HG03280 (cell line): ENCODE data around the gene DBF4B.
"Not testable (repeated sequence)": the region's sequence is repeated elsewhere in the genome, so short reads cannot be mapped to it uniquely, and the experiment has no call there.

Experiments used
- ATAC-seq: cut with Tn5 transposase; IDR thresholded peaks from one replicate; pipeline ENCODE4 v1.9.1; 2021; ENCODE audit warnings: mild to moderate bottlenecking, moderate library complexity; ENCODE audit not compliant: unreplicated experiment

Gene DBF4B

DNA sequence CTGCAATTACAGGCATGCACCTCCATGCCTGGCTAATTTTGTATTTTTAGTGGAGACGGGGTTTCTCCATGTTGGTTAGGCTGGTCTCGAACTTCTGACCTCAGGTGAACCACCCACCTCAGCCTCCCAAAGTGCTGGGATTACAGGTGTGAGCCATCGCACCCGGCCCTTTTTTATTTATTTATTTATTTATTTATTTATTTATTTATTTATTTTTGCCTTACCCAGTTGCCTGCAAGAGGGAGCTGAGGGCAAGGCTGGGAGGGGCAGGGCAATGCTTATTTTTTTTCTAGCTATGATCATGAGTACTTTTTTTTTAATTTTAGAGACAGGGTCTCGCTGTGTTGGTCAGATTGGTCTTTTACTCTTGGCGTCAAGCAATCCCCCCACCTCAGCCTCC lies 17.7 kb downstream of the DBF4B start:
- not testable (repeated sequence) for ATAC-seq

DNA sequence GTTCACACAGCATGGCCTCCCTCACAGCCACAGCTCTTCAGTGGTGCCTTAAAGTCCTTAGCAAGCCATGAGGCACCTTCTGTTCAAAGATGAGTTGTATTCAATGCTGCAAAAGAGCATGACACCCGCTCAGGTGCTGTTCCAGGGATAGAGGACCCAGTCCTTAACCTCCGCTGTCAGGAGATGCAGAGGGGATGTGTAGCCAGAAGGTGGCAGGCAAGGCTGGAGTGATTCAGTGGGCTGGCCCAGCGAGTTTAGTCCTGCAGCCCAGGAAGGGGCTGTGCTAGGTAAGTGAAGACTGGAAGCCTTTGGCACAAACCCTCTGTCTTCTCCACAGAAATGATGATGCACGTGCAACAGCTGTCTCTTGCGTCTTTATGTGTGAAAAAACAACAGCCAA lies 25.3 kb downstream of the DBF4B start:
- no peak for ATAC-seq

DNA sequence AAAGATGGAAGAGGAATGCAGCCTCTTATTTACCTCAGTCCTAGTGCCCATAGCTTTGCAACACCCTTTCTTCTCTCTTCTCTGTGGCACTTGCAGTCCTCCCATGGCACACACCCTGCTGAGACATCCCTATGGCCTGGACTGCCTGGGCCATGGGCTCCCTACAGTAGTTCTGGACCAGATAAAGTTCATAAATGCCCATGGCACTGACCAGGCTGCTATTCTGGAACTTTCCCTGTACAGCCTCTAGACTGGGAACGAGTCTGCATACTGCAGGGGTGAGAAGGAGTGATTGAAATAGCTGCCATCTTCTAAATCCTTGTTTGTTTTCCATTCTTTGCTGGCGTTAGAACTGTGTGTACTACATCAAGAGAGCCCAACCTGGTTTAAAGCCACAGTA lies 25.8 kb downstream of the DBF4B start:
- ATAC-seq: no peak

DNA sequence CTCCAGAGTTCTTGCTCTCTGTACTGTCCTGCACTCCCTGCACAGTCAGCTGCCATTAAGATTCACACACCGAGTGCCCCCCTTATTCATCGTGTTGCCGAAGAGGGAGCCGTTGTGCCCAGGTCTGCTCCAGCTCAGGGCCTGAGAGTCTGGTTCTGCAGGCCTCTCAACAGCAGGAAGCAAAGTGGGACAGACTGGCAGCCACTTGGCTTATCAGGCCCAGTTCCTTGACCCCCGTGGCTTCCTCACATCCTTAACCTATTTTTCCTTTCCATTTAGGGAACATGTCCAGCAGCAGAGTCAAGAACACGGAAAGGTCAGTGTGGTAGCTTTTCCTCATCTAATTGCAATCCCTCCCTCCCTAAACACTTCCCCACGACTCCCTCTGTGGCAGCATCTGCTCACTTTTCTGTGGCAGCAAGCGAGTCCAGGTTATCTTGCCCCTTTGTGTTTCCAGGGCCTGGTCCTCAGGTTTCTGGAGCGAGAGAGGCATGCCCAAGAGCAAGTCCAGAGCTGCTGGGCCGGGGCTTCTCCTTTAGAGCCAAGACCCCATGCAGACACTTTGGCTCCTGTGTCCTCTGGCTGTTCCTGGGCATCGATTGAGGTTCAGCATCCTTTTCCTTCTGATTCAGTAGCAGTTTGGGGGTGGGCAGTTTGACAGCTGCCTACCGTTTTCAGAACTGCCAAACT lies 28.2 kb downstream of the DBF4B start:
- no peak for ATAC-seq

DNA sequence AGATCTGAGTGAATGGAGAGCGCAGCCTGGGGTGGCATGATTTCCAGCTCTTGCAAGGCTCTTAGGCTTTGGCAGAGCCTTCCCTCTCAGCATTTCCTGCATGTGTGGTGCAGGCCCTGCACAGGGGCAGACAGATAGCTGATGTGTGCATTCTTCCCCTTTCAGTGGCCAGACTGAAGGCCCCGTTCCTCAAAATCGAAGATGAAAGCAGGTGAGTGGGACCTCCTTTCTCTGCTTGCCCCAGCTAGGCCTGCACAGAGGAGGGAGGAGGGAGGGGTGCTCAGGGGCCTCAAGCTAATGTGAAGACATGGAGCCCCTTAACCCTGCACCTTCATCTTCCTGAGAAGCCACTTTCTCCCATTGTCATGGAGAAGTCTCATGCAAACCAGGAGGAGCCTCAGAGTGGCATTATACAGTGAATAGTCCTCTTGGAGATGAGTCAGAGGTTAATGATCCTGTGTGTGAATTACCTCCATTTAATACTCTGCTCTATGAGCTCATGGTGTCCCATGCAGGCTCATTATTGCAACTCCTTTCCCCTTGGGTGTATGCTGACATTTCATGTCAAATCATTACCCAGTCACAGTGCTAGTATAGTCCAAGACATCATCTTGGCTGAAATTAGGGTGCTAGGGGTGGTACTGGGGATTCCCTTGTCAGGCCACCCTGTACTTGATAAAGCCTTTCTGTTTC lies 29.9 kb downstream of the DBF4B start:
- ATAC-seq: no peak

DNA sequence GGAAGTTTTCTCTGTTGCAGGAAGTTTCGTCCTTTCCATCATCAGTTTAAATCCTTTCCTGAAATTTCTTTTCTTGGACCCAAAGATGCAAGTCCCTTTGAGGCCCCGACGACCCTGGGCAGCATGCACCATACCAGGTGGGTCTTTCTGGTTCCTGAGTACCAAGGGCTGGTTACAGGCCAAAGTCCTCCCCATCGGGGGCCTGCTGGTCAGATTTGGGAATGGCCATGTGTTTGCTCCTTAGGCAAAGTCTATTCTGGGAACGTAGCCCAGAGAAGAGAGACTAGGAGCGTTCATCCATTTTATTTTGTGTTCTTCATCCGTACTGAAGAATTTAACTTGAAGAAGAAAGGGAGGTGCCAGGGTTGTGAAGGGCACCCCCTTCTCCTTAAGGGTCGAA lies 32.9 kb downstream of the DBF4B start:
- ATAC-seq: no peak

DNA sequence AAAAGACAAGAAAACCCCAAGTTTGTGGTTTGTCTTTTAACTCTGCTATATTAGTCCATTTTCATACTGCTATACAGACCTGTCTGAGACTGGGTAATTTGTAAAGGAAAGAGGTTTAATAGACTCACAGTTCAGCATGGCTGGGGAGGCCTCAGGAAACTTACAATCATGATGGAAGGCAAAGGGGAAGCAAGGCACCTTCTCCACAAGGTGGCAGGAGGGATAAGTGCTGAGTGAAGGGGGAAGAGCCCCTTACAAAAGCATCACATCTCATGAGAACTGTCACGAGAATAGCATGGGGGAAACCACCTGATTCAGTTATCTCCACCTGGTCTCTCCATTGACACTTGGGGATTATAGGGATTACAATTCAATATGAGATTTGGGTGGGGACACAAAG lies 36.8 kb downstream of the DBF4B start:
- no peak for ATAC-seq

DNA sequence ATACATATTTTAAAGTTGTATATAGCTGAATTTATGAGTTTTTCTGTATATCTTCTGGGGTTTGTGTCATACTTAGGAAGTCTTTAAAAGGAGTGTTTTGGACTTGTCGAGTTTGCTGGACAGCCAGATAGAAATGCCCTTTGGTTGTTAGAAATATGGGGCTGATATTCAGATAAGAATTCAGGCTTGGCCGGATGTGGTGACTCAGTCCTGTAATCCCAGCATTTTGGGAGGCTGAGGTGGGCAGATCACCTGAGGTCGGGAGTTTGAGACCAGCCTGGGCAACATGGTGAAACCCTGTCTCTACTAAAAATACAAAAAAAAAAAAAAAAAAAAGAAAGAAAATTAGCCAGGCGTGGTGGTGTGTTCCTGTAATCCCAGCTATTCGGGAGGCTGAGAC lies 37.3 kb downstream of the DBF4B start:
- ATAC-seq: not testable (repeated sequence)

DNA sequence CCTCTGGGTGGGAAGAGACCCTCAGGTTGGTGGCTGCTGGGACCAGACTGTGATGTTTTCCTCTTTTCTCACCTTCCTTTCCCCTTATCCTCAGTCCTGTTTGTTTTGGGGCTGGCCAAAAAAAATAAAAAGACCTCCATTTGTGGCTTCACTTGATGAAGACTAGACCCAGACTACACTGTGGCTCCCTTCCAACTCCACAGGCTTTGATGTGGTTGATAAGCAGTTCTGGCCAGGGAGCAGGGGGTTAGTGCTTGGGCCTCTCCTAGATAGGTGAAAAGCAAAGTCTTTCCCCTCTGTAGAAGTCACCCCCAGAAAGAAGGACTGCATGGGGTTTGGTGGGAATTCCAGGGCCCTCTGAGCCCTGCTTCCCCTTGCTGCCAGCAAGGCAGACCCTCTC lies 39.1 kb downstream of the DBF4B start:
- no peak for ATAC-seq

DNA sequence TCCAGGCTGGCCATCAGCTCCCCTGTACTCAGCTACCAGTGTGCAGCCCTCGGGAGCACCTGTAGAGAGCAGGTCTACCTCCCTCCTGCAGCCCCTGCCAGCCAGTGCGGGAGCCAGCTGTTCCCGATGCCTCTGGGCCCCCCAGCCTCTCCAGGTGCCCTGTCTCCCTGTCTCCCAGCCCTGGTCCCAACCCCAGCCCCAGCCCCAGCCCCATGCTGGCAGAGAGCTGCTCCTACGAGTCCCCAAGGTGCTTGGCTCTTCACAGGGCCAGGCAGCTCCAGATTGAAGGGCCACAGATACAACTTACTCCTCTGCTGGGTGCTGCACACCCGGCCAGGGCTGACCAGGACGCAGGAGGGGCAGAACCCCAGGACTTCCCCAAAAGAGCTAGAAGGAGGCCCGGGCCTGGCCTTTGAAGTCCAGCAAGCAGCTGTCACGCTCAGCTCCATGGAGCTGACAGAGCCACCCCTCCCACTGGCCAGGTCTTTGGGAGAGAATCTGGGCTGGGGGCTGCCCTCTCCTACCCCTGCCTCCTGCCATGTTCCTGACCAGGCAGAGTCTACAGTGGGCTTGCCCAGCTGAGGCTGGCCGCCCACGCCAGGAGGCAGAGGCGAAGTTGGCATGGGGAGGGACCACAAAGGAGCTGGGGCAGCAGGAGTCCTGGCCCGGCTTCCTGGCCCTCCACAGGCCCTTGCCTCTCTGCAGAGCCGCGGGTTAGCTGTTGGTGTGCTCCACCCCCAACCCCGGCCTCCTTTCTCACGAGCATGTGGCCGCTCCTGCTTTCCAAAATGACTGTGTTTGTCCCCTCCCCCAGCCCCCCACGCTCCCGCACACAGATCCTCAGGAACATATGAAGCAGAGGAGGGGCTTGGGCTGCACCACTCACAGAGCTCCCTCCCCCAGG lies 40.9 kb downstream of the DBF4B start:
- no peak for ATAC-seq

DNA sequence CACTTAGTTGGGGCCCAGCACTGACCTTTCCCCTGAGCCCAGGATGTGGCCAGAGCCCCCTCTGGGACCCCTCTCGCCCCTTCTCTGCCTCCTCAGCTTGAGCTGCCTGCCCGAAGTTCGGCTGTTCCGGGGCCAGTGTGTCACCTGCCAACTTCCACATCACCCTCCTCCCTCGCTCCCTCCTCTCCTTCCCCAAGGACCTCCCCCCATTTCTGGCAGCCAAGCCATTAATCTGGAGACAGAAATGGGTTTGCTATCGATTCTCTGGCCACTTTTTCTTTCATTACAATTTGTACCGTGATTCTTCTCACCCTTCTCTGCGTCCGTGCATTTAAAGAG lies 41.5 kb downstream of the DBF4B start:
- no peak for ATAC-seq

DNA sequence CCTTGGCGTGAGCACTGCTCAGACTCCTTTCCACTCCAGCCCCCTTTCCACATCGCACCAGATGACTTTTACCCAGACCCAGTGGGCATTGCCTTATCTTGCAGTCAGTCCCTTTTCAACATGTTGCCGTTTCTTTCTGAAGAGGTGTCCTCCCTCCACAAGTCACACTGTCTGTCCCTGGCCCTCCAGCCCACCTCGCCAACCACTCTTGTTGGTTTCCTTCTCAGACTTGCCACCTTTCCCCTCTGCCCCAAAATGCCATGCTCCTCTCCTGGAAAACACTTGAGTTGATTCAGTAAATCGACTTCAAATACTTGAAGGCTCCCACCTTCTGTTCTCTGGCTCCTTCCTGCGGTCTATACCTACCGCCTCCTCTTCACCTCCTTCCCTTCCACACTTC lies 42.9 kb downstream of the DBF4B start:
- ATAC-seq: no peak

DNA sequence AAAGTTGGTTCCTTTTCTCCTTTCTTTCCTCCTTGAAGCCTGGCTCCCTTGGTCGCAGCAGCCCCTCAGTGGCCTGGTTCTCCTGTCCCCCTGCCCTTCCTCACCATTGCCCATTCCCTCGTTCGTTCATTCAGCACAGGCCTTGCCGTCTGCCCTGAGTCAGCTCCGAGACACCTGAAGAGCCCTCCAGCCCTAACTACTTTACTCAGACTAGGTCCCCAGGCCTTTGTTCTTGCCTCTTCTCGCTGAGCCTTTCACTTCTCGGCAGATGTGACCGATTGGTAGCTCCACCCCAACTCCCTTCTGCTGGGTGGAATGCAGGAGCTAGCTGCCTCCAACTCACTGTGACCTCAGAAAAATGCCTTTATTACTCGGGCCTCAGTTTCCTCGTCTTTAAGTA lies 43.3 kb downstream of the DBF4B start:
- no peak for ATAC-seq

DNA sequence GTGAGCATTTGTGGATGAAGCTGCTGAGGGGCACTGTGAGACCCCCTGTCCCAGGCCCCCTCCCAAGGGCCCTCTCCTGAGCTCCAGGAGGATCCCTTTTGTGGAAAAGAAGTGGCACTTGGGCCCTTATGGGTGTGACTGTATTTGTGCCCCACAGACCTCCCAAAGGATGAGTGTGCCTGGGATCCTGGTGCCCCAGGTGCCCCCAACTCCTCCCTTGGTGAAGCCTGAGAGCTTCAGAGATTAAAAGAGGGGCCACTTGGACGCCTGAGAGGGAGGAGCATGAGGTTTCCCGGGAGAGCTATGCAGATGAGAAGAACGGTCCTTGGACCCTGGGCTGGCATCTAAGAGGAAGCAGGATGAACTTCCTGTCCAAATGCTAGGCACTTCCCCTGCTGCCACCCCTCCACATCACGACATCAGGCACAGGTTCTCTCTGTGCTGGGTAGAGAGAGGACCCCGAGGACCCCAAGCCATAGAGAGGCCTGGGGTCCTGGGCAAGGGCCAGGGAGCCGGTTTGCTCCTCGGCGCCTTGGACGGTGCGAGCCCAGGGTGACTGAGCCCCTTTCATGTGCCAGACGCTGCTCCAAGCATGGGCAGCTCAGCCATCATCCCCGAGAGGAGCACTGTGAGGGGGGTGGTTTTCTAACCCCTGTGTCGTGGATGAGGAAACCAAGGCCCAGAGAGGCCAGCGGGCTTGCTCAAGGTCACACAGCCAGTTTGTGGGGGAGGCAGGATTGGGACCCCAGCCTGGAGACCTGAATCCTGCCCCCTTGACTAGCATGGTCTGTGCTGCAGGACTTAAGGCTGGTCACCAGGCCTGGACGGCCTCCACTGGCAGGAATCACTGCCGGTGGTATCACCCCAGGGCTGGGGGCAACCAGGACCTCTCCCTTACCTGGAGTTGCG lies 44.7 kb downstream of the DBF4B start:
- no peak for ATAC-seq

DNA sequence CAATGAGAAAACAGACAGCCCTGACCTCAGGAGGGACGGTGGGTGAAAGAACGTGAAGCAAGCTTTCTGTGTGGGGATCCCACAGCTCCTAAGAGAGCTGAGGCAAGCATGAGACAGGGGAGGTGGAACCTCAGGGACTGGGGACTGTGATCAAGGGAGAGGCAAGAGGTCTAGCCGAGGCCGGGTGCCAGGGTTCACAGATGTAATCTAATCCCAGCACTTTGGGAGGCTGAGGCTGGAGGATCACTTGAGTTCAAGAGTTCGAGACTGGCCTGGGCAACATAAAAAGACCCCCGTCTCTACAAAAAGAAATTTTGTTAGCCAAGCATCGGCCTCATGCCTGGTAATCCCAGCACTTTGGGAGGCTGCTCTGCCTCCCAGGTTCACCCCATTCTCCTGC lies 45.8 kb downstream of the DBF4B start:
- ATAC-seq: no peak

DNA sequence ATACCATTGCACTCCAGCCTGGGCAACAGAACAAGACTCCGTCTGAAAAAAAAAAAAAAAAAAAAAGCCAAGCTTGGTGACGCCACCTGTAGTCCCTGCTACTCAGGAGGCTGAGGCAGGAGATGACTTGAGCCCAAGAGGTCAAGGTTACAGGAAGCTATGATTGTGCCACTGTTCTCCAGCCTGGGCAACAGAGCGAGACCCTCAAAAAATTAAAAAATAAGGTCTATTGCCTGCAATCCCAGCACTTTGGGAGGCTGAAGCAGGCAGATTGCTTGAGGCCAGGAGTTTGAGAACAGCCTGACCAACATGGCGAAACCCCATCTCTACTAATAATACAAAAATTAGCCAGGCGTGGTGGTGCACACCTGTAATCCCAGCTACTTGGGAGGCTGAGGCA lies 46.7 kb downstream of the DBF4B start:
- not testable (repeated sequence) for ATAC-seq

DNA sequence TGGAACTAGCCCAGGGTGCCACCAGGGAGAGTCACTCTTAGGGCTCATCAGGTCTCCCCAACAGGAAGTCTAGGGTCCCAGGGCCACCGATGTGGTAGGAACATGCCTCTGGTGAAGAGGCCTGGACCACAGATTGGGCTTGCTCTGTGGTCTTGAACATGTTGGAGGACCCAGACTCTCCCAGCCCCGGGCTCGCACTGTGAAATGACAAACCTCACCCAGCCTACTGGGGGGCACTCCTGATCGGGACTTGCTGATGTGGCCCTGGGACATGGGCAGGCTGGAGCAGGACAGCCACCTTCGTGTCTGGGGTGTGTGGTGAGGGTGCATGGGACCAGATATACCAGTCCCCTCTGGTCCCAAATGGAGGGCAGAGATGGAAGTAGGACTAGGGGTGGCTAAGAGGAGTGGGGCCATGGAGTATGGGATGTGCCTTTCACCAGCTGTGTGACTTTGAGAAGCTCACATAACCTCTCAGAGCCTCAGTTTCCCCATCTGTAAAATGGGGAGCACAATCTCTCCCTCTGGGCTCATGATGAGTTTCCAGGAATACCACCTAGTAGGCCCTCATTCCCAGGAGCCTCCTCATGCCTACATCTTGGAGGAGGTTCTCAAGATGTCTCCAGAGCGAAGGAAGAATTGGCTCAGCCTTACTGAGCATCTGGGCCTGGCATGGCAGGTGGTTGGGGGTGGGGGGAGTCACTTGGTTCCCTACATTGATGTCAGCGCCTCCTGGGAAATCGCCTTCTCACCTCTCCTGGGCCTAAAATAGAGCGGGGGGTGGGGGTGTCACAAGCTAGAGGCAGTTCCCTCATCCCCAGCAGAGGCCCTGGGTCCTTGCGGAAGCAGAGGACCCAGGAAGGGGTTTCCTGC lies 48.8 kb downstream of the DBF4B start:
- no peak for ATAC-seq

DNA sequence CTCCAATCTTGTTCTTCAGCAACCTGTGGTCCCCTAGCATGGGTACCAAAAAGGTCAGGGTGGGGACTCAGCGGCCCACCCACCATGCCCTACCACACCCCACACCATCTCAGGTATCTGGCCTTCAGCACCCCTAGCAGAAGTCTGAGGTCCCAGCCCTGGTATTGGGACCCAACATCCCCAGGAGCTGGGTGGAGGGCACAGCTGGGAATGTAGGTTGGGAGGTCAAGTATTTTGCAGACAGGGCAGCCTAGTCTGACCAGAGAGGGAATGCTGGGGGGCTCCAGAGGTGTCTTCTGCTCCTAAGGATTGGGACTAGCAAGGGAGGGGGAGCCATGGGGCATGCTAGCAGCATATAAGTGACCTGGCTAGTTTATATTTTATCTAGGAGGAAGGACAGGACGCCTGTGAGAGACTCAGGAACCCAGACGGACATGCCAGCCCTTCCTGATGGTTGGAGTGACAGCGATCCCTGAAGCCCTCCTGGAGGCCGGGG lies 49.5 kb downstream of the DBF4B start:
- no peak for ATAC-seq

DNA sequence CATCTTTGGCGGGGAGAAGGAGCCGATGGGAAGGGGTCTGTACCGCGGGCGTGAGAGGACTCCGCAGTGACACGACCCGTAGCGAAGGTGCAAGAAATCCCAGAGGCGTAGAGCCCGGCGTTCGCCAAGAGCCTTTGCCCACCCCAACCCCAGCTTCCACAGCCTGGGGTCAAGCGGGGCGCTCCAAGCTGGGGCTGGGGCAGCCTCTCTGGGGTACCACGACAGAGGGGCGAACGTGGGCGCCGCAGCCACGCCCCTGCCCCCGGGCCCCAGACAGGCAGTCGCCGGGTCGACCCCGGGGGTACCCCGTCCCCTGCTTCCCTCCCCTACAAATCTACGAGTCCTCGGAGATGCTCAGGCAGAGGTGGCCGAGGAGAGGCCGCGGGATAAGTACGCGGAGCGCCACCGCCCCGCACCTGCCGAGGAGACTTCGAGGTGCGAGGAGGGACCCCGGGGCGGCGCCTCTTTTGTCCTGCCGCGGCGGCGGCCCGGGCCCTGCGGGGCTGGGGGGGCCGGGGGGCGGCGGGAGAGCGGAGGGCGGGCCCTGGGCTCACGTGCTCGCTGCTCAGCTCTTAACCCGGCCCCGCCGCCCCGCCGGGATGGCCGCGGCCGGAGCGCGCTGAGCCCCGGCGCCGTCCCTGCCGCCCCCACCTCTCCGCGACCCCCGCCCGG lies 50.1 kb downstream of the DBF4B start, which contains the start of gene ADAM11:
ADAM11 (plus strand) TSS at position 575 of the 672 bp plus-strand sequence. CDS start 212 bp downstream, outside the sequence.
- no peak for ATAC-seq
